Heart right ventricle (tissue), 16 donors: ENCODE measurements around the gene LPAR6. TPM values are rescaled to one million over a fixed set of nuclear protein-coding genes. Genes with fewer than 3 reads are reported as not detected.

Experiments used
- ATAC-seq, 8 donors: fragments of 200-7000 bp; cut with Tn5 transposase; one replicate each; pipeline ENCODE4 v1.9.1; 2020; ENCODE audit warnings: mild to moderate bottlenecking in 8 of 8, moderate library complexity in 8 of 8, moderate number of reproducible peaks in 1 of 8
- DNase-seq, 2 donors: peaks; one replicate each; pipeline ENCODE4 v3.0.0-alpha.2; 2020
- H3K27ac ChIP-seq, 10 donors: fragments of 200-600 bp; sonication (generic) in 2 of 10; one replicate each; pipeline versions ENCODE4 v1.5.0 to v1.8.0; 2020 to 2022; ENCODE audit warnings: mild to moderate bottlenecking in 3 of 10
- H3K27me3 ChIP-seq, 7 donors: fragments of 200-600 bp; one replicate each; pipeline ENCODE4 v1.8.0; 2021 to 2022; ENCODE audit warnings: mild to moderate bottlenecking in 2 of 7
- H3K36me3 ChIP-seq, 9 donors: fragments of 200-600 bp; sonication (generic) in 1 of 9; one replicate each; pipeline versions ENCODE4 v1.5.0 to v1.8.0; 2020 to 2022; ENCODE audit warnings: mild to moderate bottlenecking in 2 of 9
- H3K4me1 ChIP-seq, 9 donors: fragments of 200-600 bp; sonication (generic) in 1 of 9; one replicate each; pipeline versions ENCODE4 v1.5.0 to v1.8.0; 2020 to 2022; ENCODE audit warnings: mild to moderate bottlenecking in 4 of 9
- H3K4me3 ChIP-seq, 10 donors: fragments of 200-600 bp; sonication (generic) in 2 of 10; one replicate each; pipeline versions ENCODE4 v1.5.0 to v1.8.0; 2020 to 2022; ENCODE audit warnings: mild to moderate bottlenecking in 7 of 10, moderate library complexity in 2 of 10
- H3K9me3 ChIP-seq, 11 donors: fragments of 200-600 bp in 10 of 11; sonication (generic) in 2 of 11; one replicate each; pipeline versions ENCODE4 v1.5.0 to v1.8.0; 2013 to 2022; ENCODE audit warnings: mild to moderate bottlenecking in 2 of 11, control low read depth in 1 of 11, moderate library complexity in 1 of 11
- CTCF ChIP-seq, 9 donors: fragments of 200-600 bp; sonication (generic) in 2 of 9; IDR thresholded peaks; one replicate each; pipeline versions ENCODE4 v1.5.0 to v1.8.0; 2021 to 2022; ENCODE audit warnings: antibody characterized with exemption in 9 of 9, mild to moderate bottlenecking in 5 of 9, moderate library complexity in 1 of 9
- WGBS, 2 donors: extraction: QIAGEN DNeasy Blood & Tissue Kit; methylation state at CpG; one replicate each; pipeline ENCODE4 v1.1.7; 2013; ENCODE audit warnings: inconsistent platforms in 1 of 2; 5-methylcytosine and 5-hydroxymethylcytosine counted together
- intact Hi-C, 10 donors: fragments of 100-400 bp; cut with DNase I; formaldehyde crosslinking; loops; one replicate each; pipeline versions ENCODE4 v1.11.1 to v1.14.2; 2022
- polyA plus RNA-seq, 2 donors: library from polyadenylated mRNA; stranded (reverse); fragments of 200-250 nt; gene quantifications; one replicate each; pipeline ENCODE4 v1.2.3, GENCODE V29; 2013
- total RNA-seq, 10 donors: library from RNA; stranded (reverse); fragmentation: NEBNext Ultra II Directional in 3 of 10; extraction: Animal tissue kit (Norgen Biotek cat#: 25700) in 3 of 10; gene quantifications; one replicate each; pipeline versions ENCODE4 v1.2.1 to v1.2.4, GENCODE V29; 2021 to 2023
- donor health status: Arrhythmogenic right ventricular cardiomyopathy.
- donor health status: ischemic (EF 13 %, LVEDD 7.1; RV severe dilation, severe dysfunction).
- donor health status: healthy with polysubstance abuse.
- donor health status: DM: no; HTN: yes; CAD: no.
- donor health status: DM: no; HTN: no; CAD: no.
- donor health status: ischemic (EF 25% LVEDD 6.9; RV normal size, moderate dysfunction).
- donor health status: ischemic (EF 25% LVEDD 5.7; RV mildly dilated, moderate dysfunction).
- donor health status: healthy.
- donor health status: DM: yes; HTN: yes; CAD: no.
- donor health status: Ischemic cardiomyopathy.
- donor health status: ischemic (EF 35%, LVEDD 5.7; RV mildly dilated, moderate dysfunction).
- donor health status: nonischemic (EF 11% LVEDD 7.7; RV severe dilation, severe dysfunction).
- donor health status: DM: yes; HTN: yes; CAD: no.
- donor health status: PGD.
- donor health status: ischemic (EF 29% LVEDD 5.4; RV normal size, mild dysfunction).
- donor health status: nonischemic (EF 23%, LVEDD 6.1; RV moderate dilation, normal function).

LPAR6 gene
- total and polyA plus RNA-seq, 12 donors = 5.0 to 45.1 (median 12.1) TPM

GRCh38 chr13:48401480-48401879 is 11.4 kb downstream of the LPAR6 start:
- Histone ChIP-seq H3K27me3 (no peaks in the 10 kb centered on the region), H3K4me1 (peaks cover 0 to 88% (median 42%) of the 10 kb centered on the region in 9 donors), H3K27ac (peak overlapping the region; percentile 14 to 93 (median 78)), H3K36me3 (peaks cover 0 to 3% (median 0%) of the 10 kb centered on the region in 9 donors), H3K9me3 (peaks cover 0 to 7% (median 0%) of the 10 kb centered on the region in 11 donors), H3K4me3 (peak overlapping the region in 3 of 10 donors; percentile 2 to 17 (median 13))
- 27 to 34% methylated on average over 2 of the region's 2 CpGs for WGBS, 2 donors
- TF ChIP-seq CTCF (IDR thresholded peaks at IDR 0.05) = no peak
- intact Hi-C loops = loop anchor here in 7 of 10 donors (5.0 to 10.0 kb wide), 8 partner anchors 39 to 183 kb away; no protein-coding TSS in a partner anchor
- DNase-seq = no peak
- ATAC-seq = peak in 3 of 8 donors; percentile 46 to 58 (median 56)

- 38 to 56% methylated on average over 1 of the region's 1 CpG for WGBS, 2 donors
- no peak for DNase-seq
- intact Hi-C loops = loop anchor here in 7 of 10 donors (5.0 to 10.0 kb wide), 8 partner anchors 39 to 184 kb away; no protein-coding TSS in a partner anchor
- peak overlapping the region in 9 of 10 donors; percentile 59 to 93 (median 81) for H3K27ac ChIP-seq
- peak; percentile 77 to 89 (median 86) for ATAC-seq
- peak in 4 of 9 donors; percentile 30 to 47 (median 37) for TF ChIP-seq CTCF (IDR thresholded peaks at IDR 0.05)
- peaks cover 0 to 82% (median 42%) of the 10 kb centered on the region in 9 donors for H3K4me1 ChIP-seq
- no peaks in the 10 kb centered on the region for H3K27me3 ChIP-seq
- H3K4me3 ChIP-seq = peak overlapping the region in 3 of 10 donors; percentile 2 to 17 (median 13)
- H3K9me3 ChIP-seq = peaks cover 0 to 13% (median 0%) of the 10 kb centered on the region in 11 donors
- H3K36me3 ChIP-seq = peaks cover 0 to under 1% (median 0%) of the 10 kb centered on the region in 9 donors
Observed at GRCh38 chr13:48400850-48401291, 12.0 kb downstream of the LPAR6 start.

- TF ChIP-seq CTCF (IDR thresholded peaks at IDR 0.05) = no peak
- Histone ChIP-seq H3K27me3 (no peaks in the 10 kb centered on the region), H3K9me3 (peaks cover 0 to 15% (median 0%) of the 10 kb centered on the region in 11 donors), H3K4me1 (peaks cover 0 to 76% (median 42%) of the 10 kb centered on the region in 9 donors), H3K4me3 (peak overlapping the region in 1 of 10 donors; percentile 0), H3K36me3 (peaks cover 0 to 8% (median 0%) of the 10 kb centered on the region in 9 donors), H3K27ac (peak overlapping the region in 9 of 10 donors; percentile 59 to 93 (median 81))
- no peak for DNase-seq
- 67 to 70% methylated on average over 2 of the region's 2 CpGs for WGBS, 2 donors
- ATAC-seq = no peak
- intact Hi-C loops = loop anchor here in 7 of 10 donors (5.0 to 10.0 kb wide), 8 partner anchors 38 to 185 kb away; no protein-coding TSS in a partner anchor
Observed at GRCh38 chr13:48400090-48400694, 12.7 kb downstream of the LPAR6 start.

- TF ChIP-seq CTCF (IDR thresholded peaks at IDR 0.05) = no peak
- Histone ChIP-seq H3K4me1 (peaks cover 0 to 61% (median 42%) of the 10 kb centered on the region in 9 donors), H3K9me3 (peaks cover 0 to 15% (median 0%) of the 10 kb centered on the region in 11 donors), H3K36me3 (peaks cover 0 to 23% (median 0%) of the 10 kb centered on the region in 9 donors), H3K27me3 (no peaks in the 10 kb centered on the region), H3K27ac (peak overlapping the region in 8 of 10 donors; percentile 15 to 93 (median 80)), H3K4me3 (no peak overlapping the region)
- intact Hi-C loops = no loop called here
- no peak for DNase-seq
- no peak for ATAC-seq
Observed at GRCh38 chr13:48398450-48399095, 14.3 kb downstream of the LPAR6 start.
